MCF 10A (cell line): Measurements from ENCODE around the gene WASF3. TPM values are rescaled to one million over a fixed set of nuclear protein-coding genes. Genes with fewer than 3 reads are reported as not detected.

Source experiments
- BruUV-seq: library from RNA; stranded (reverse); fragments of 400-500 nt; replicated peaks from 2 replicates; lab custom pipeline; 2021; lab: Mats Ljungman, UMichigan
- CTCF ChIA-PET: fragments of 300-600 bp; sonication (Branson Sonifier 250); formaldehyde crosslinking; extraction: SDS; loops from one replicate; lab custom pipeline; 2021; ENCODE audit warnings: antibody characterized with exemption, inconsistent platforms; lab: Yijun Ruan, JAX
- POLR2A ChIA-PET: fragments of 300-600, 350-650 bp; sonication (Branson Sonifier 250); formaldehyde crosslinking; extraction: SDS; loops from one replicate; lab custom pipeline; 2020; ENCODE audit warnings: antibody characterized with exemption, inconsistent platforms; lab: Yijun Ruan, JAX
- DNase-seq: peaks from one replicate; pipeline ENCODE4 v3.0.0-alpha.2; 2018; ENCODE audit not compliant: unreplicated experiment
- H3K27ac Mint-ChIP-seq: one replicate; pipeline ENCODE4 v1.8.0; 2022; ENCODE audit warnings: mild to moderate bottlenecking, low read depth, mixed read lengths; ENCODE audit not compliant: unreplicated experiment
- H3K27me3 Mint-ChIP-seq: one replicate; pipeline ENCODE4 v1.8.0; 2022; ENCODE audit warnings: mixed read lengths; ENCODE audit not compliant: insufficient read depth, unreplicated experiment
- H3K36me3 Mint-ChIP-seq: one replicate; pipeline ENCODE4 v1.8.0; 2022; ENCODE audit warnings: mild to moderate bottlenecking, moderate library complexity, mixed read lengths; ENCODE audit not compliant: insufficient read depth, unreplicated experiment
- H3K4me1 Mint-ChIP-seq: one replicate; pipeline ENCODE4 v1.8.0; 2022; ENCODE audit warnings: mixed read lengths; ENCODE audit not compliant: insufficient read depth, unreplicated experiment
- H3K4me3 Mint-ChIP-seq: one replicate; pipeline ENCODE4 v1.8.0; 2022; ENCODE audit warnings: mild to moderate bottlenecking, moderate library complexity, mixed read lengths; ENCODE audit not compliant: unreplicated experiment
- H3K9me3 Mint-ChIP-seq: one replicate; pipeline ENCODE4 v1.8.0; 2022; ENCODE audit warnings: mixed read lengths; ENCODE audit not compliant: unreplicated experiment
- intact Hi-C: fragments of 100-400 bp; cut with micrococcal nuclease; formaldehyde crosslinking; loops from 2 replicates; pipeline ENCODE4 v1.14.1; 2022
- total RNA-seq: library from RNA; stranded (reverse); gene quantifications from 2 replicates; pipeline ENCODE4 v1.2.3, GENCODE V29; 2022
- TF ChIP-seq, protein P1 (sequence below): fragments of 200-600 bp; IDR thresholded peaks from one replicate; pipeline ENCODE4 v1.8.0; 2022; ENCODE audit warnings: antibody characterized with exemption, mild to moderate bottlenecking; ENCODE audit not compliant: unreplicated experiment

The WASF3 gene
- total RNA-seq, 1 experiment from 2014 or later = 24.0 TPM

DNA sequence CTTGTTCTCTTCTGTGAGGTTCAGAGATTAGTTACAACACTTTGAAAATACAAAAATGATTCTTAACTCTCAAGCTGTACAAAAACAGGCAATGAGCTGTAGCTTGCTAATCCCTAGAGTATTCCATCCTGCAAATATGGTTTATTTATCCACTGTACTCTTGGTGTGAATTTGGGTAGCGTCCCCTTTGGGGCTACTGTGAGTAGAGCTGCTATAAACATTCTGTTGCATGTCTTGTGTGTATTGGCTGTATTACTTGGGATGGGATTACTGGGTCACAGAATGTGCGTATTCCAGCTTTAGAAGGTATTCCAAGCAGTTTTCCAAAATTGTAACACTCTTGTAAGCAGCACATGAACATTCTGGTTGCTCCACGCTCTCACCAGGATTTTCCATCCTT is 169.6 kb downstream of the WASF3 start:
- DNase-seq = no peak
- Mint-ChIP-seq H3K36me3 (no peaks in the 10 kb centered on the region), H3K27ac (no peak overlapping the region), H3K4me1 (no peaks in the 10 kb centered on the region), H3K4me3 (no peak overlapping the region), H3K27me3 (peaks cover 44% of the 10 kb centered on the region), H3K9me3 (no peaks in the 10 kb centered on the region)
- intact Hi-C loops = no loop called here
- BruUV-seq = no TSS peak
- ChIA-PET POLR2A (no interaction called here), CTCF (interaction anchor here (0.7 to 1.2 kb wide), 2 partner anchors 82 to 145 kb away, joined by 3 to 5 read pairs; no protein-coding TSS in a partner anchor)
- TF ChIP-seq, protein P1, sequence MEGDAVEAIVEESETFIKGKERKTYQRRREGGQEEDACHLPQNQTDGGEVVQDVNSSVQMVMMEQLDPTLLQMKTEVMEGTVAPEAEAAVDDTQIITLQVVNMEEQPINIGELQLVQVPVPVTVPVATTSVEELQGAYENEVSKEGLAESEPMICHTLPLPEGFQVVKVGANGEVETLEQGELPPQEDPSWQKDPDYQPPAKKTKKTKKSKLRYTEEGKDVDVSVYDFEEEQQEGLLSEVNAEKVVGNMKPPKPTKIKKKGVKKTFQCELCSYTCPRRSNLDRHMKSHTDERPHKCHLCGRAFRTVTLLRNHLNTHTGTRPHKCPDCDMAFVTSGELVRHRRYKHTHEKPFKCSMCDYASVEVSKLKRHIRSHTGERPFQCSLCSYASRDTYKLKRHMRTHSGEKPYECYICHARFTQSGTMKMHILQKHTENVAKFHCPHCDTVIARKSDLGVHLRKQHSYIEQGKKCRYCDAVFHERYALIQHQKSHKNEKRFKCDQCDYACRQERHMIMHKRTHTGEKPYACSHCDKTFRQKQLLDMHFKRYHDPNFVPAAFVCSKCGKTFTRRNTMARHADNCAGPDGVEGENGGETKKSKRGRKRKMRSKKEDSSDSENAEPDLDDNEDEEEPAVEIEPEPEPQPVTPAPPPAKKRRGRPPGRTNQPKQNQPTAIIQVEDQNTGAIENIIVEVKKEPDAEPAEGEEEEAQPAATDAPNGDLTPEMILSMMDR = no peak

- no peak for DNase-seq
Measured at GRCh38 chr13:26727633-26728032, 170.2 kb downstream of the WASF3 start.

DNA sequence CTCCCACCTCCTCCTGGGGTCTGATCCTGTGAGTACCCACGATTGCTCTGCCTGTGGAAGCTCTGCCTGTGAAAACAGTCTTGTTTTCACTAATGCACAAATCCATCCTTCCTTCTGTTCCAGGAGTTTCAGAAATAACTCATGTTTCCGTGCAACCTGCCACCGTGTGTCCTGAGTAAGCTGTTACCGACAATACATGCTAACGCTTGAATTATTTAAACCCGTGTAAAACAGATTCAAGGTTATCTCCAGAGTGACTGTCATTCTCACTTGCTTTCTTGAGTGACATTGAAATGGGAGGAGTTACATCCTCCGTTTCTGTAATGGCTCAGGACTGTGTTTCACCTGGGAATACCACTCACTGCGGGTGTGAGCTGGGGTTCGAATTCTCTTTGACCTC is 178.2 kb downstream of the WASF3 start:
- Mint-ChIP-seq H3K9me3 (peaks cover 11% of the 10 kb centered on the region), H3K4me1 (no peaks in the 10 kb centered on the region), H3K27ac (no peak overlapping the region), H3K27me3 (peaks cover 66% of the 10 kb centered on the region), H3K4me3 (no peak overlapping the region), H3K36me3 (no peaks in the 10 kb centered on the region)
- ChIA-PET CTCF (interaction anchor here (0.6 kb wide), 1 partner anchor 152 kb away, joined by 3 read pairs; no protein-coding TSS in a partner anchor), POLR2A (interaction anchor here (1.6 kb wide), 1 partner anchor 15 kb away, joined by 3 read pairs; no protein-coding TSS in a partner anchor)
- no TSS peak for BruUV-seq
- intact Hi-C loops = no loop called here
- TF ChIP-seq, protein P1 = no peak
- no peak for DNase-seq

More at GRCh38 chr13:26727633-26728032, 170.2 kb downstream of the WASF3 start:
- ChIA-PET CTCF (interaction anchor here (0.7 kb wide), 1 partner anchor 221 kb away, joined by 6 read pairs; no protein-coding TSS in a partner anchor), POLR2A (no interaction called here)
- Mint-ChIP-seq H3K4me1 (no peaks in the 10 kb centered on the region), H3K27ac (no peak overlapping the region), H3K9me3 (no peaks in the 10 kb centered on the region), H3K4me3 (no peak overlapping the region), H3K36me3 (no peaks in the 10 kb centered on the region), H3K27me3 (peaks cover 41% of the 10 kb centered on the region)
- TF ChIP-seq, protein P1 = no peak
- intact Hi-C loops = no loop called here
- no TSS peak for BruUV-seq

Other genes starting within 250 kb of the WASF3 start
- gene GPR12, start 203.1 kb downstream of the WASF3 start, total RNA-seq = not detected in 2 replicates